Gastroesophageal sphincter (tissue), 4 donors: ENCODE data around the gene ABCC6. TPM values are rescaled to one million over a fixed set of nuclear protein-coding genes. Genes with fewer than 3 reads are reported as not detected.

Experiments
- ATAC-seq: fragments of 150-250 bp; one replicate; pipeline ENCODE4 v1.9.1; 2016; ENCODE audit warnings: mild to moderate bottlenecking, moderate library complexity
- H3K27ac ChIP-seq, 4 donors: fragments of 200-600 bp; sonication (generic) in 3 of 4; 1 replicate in 3 of 4; 2 replicates in 1 of 4; pipeline ENCODE4 v1.5.1; 2016 to 2019
- H3K27me3 ChIP-seq: fragments of 200-600 bp; sonication (generic); one replicate; pipeline ENCODE4 v1.5.1; 2019
- H3K36me3 ChIP-seq, 2 donors: fragments of 200-600 bp; sonication (generic); one replicate each; pipeline ENCODE4 v1.5.1; 2019; ENCODE audit warnings: control low read depth in 1 of 2
- H3K4me1 ChIP-seq, 3 donors: fragments of 200-600 bp; sonication (generic); 1 replicate in 2 of 3; 2 replicates in 1 of 3; pipeline ENCODE4 v1.5.1; 2016 to 2019; ENCODE audit warnings: control low read depth in 2 of 3
- H3K4me3 ChIP-seq, 2 donors: fragments of 200-600 bp; sonication (generic); one replicate each; pipeline ENCODE4 v1.5.1; 2019; ENCODE audit warnings: mild to moderate bottlenecking in 1 of 2, moderate library complexity in 1 of 2
- H3K9me3 ChIP-seq, 3 donors: fragments of 200-600 bp; sonication (generic); one replicate each; pipeline ENCODE4 v1.5.1; 2017 to 2019; ENCODE audit warnings: control low read depth in 2 of 3
- EP300 ChIP-seq: sonication (generic); formaldehyde crosslinking; IDR thresholded peaks from one replicate; pipeline ENCODE4 v1.6.1; 2017; ENCODE audit warnings: antibody characterized with exemption, mild to moderate bottlenecking
- POLR2A ChIP-seq, 2 donors: fragments of 450-650 bp; IDR thresholded peaks; one replicate each; pipeline ENCODE4 v1.6.1; 2017; ENCODE audit warnings: antibody characterized with exemption in 2 of 2, mild to moderate bottlenecking in 2 of 2, moderate library complexity in 1 of 2
- POLR2AphosphoS5 ChIP-seq: sonication (generic); formaldehyde crosslinking; IDR thresholded peaks from one replicate; pipeline ENCODE4 v1.6.1; 2017; ENCODE audit warnings: antibody characterized with exemption
- WGBS, 2 donors: methylation state at CpG; one replicate each; pipeline ENCODE4 v1.1.5; 2018; ENCODE audit warnings: low coverage in 1 of 2; 5-methylcytosine and 5-hydroxymethylcytosine counted together
- total RNA-seq, 4 donors: library from RNA; depleted of rRNA; stranded (reverse); fragments of >200 nt; gene quantifications; one replicate each; pipeline ENCODE4 v1.1.0, GENCODE V29; 2016
- TF ChIP-seq, protein P1 (sequence below), 4 experiments: fragments of 200-600 bp in 2 of 4; fragments of 450-650 bp in 2 of 4; sonication (generic) in 1 of 4; IDR thresholded peaks; one replicate each; pipeline ENCODE4 v1.5.1; 2017 to 2019; ENCODE audit warnings: antibody characterized with exemption in 4 of 4, mild to moderate bottlenecking in 2 of 4, moderate library complexity in 2 of 4

The ABCC6 gene
- total RNA-seq, 4 donors from 2014 or later: 0.93 to 1.0 (median 0.94) TPM

DNA sequence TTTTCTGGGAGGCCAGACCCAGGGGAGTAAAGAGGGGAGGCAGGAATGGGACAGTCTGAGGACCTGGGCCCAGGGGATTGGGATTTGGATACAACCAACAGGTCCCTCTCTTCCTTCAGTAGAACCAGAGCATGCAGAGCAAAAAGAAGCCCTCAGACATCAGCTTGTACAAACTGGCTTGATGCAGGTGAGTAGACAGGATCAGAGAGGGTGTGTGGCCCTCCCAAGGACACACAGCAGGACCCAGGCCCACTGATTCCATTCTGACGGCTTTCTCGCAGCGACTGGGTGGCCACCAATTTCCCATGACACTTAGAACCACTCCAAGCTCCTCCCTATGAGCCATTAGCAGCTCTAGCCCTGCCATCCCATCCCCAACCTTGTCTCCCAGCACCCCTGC is 63.6 kb downstream of the ABCC6 start:
- H3K36me3 ChIP-seq: no peaks in the 10 kb centered on the region
- no peak overlapping the region for H3K27ac ChIP-seq
- 95 to 100% methylated on average over 3 of the region's 3 CpGs for WGBS, 2 donors
- H3K4me1 ChIP-seq: no peaks in the 10 kb centered on the region
- H3K9me3 ChIP-seq: peaks cover 0 to 16% (median 0%) of the 10 kb centered on the region in 3 donors
- ATAC-seq: no peak
- TF ChIP-seq POLR2A (IDR thresholded peaks at IDR 0.05) (no peak), POLR2AphosphoS5 (no peak), EP300 (no peak)
- TF ChIP-seq, protein P1, sequence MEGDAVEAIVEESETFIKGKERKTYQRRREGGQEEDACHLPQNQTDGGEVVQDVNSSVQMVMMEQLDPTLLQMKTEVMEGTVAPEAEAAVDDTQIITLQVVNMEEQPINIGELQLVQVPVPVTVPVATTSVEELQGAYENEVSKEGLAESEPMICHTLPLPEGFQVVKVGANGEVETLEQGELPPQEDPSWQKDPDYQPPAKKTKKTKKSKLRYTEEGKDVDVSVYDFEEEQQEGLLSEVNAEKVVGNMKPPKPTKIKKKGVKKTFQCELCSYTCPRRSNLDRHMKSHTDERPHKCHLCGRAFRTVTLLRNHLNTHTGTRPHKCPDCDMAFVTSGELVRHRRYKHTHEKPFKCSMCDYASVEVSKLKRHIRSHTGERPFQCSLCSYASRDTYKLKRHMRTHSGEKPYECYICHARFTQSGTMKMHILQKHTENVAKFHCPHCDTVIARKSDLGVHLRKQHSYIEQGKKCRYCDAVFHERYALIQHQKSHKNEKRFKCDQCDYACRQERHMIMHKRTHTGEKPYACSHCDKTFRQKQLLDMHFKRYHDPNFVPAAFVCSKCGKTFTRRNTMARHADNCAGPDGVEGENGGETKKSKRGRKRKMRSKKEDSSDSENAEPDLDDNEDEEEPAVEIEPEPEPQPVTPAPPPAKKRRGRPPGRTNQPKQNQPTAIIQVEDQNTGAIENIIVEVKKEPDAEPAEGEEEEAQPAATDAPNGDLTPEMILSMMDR (IDR thresholded peaks at IDR 0.05): no peak
- H3K4me3 ChIP-seq: no peak overlapping the region
- H3K27me3 ChIP-seq: no peaks in the 10 kb centered on the region

DNA sequence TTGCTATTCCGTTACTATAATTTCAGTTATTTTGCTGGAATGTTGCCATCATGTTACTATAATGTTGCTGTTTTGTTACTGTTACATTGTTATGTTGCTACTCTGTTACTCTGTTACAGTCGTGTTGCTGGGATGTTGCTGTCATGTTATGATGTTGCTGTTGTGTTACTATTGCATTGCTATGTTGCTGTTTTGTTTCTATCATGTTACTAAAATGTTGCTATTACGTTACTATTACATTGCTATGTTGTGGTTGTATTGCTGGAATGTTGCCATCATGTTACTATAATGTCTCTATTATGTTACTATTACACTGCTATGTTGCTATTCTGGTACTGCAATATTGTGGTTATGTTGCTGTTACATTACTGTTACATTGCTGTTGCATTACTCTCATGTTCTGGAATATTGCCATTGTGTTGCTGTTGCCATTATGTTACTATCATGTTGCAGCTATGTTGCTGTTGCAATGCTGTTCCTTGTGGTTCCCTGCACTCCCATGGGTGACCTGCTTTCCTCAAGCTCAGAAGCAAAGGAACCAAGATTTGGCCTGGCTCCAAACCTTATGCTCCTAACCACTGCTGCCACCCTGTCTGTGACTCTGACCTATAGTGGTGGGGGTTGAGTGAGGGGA is 64.4 kb downstream of the ABCC6 start:
- no peaks in the 10 kb centered on the region for H3K4me1 ChIP-seq
- no peaks in the 10 kb centered on the region for H3K36me3 ChIP-seq
- 63 to 83% methylated on average over 2 to 3 of the region's 3 CpGs for WGBS, 2 donors
- peaks cover 0 to 16% (median 0%) of the 10 kb centered on the region in 3 donors for H3K9me3 ChIP-seq
- H3K27me3 ChIP-seq: no peaks in the 10 kb centered on the region
- no peak overlapping the region for H3K27ac ChIP-seq
- H3K4me3 ChIP-seq: no peak overlapping the region
- no peak for TF ChIP-seq POLR2A (IDR thresholded peaks at IDR 0.05)
- TF ChIP-seq EP300: no peak
- TF ChIP-seq POLR2AphosphoS5: no peak
- TF ChIP-seq, protein P1 (IDR thresholded peaks at IDR 0.05): no peak
- no peak for ATAC-seq

DNA sequence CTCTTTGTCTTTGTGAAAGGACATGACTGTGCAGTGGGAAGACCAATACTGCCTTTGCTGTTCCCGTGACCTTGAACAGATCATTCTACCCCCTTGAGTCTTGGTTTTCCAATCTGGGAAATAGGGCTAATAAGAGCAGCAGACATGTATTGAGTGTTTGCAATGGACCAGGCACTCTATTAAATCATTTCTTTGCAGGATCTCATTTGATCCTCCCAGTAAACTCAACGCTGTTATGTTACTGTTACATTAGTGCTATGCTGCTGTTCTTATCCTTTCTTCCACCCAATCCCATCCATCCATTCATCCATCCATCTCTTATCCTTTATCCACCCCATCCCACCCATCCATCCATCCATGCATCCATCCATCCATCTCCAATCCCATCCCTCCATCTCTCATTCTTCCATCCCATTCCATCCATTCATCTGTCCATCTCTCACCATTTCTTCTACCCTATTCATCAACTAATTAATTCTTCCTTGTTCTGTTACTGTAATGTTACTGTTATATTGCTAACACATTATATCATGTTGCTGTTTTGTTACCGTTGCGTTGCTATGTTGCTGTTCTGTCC is 65.1 kb downstream of the ABCC6 start:
- 84 to 90% methylated on average over 2 to 4 of the region's 4 CpGs for WGBS, 2 donors
- H3K9me3 ChIP-seq: peaks cover 0 to 16% (median 0%) of the 10 kb centered on the region in 3 donors
- ATAC-seq: no peak

DNA sequence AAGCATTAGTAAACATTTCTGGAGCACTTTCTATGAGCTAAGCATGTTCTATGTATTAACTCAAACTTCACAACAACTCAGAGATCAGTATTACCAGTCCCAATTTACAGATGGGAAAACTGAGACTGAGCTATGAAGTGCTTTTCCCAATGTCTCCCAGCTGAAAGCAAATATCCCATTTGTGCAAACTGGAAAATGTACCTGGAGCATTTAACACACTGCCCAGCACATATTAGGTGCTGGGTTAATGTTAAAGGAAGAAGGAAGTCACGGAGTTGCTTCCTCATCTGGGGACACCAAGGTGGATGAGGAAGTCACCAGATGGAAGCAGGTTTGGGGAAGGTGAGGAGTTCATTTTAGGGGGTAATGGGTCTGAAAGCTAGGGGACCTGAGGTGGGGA is 66.1 kb downstream of the ABCC6 start:
- no peak for ATAC-seq
- Histone ChIP-seq H3K27ac (no peak overlapping the region), H3K4me3 (no peak overlapping the region), H3K9me3 (peaks cover 0 to 16% (median 0%) of the 10 kb centered on the region in 3 donors), H3K27me3 (no peaks in the 10 kb centered on the region), H3K4me1 (peaks cover 0 to 1% (median 0%) of the 10 kb centered on the region in 3 donors), H3K36me3 (no peaks in the 10 kb centered on the region)
- WGBS, 2 donors: 80% methylated on average over 1 of the region's 1 CpG; no CpG with 5 or more reads in 1 of the 2 donors
- no peak for TF ChIP-seq POLR2AphosphoS5
- TF ChIP-seq, protein P1 (IDR thresholded peaks at IDR 0.05): no peak
- no peak for TF ChIP-seq POLR2A (IDR thresholded peaks at IDR 0.05)
- TF ChIP-seq EP300: no peak

More for the DNA sequence above, 65.1 kb downstream of the ABCC6 start:
- Histone ChIP-seq H3K27me3 (no peaks in the 10 kb centered on the region), H3K4me3 (no peak overlapping the region), H3K4me1 (no peaks in the 10 kb centered on the region), H3K27ac (no peak overlapping the region), H3K36me3 (no peaks in the 10 kb centered on the region)
- no peak for TF ChIP-seq POLR2AphosphoS5
- no peak for TF ChIP-seq EP300
- TF ChIP-seq, protein P1 (IDR thresholded peaks at IDR 0.05): no peak
- no peak for TF ChIP-seq POLR2A (IDR thresholded peaks at IDR 0.05)

DNA sequence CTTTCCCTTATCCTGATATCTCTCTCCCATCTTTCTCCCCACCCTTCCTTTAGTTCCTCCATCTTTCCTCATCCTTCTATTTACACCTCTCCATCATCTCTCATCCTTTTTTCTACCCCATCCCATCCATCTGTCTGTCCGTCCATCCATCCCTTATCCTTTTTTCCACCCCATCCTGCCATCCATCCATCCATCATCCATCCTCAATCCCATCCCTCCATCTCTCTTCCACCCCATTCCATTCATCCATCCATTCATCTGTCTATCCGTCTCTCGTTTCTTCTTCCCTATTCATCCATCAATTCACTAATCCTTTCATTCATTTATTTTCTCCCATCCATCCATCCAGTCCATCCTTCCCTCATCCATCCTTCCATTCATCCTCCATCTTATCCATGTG is 68.1 kb downstream of the ABCC6 start:
- Histone ChIP-seq H3K27ac (no peak overlapping the region), H3K27me3 (no peaks in the 10 kb centered on the region), H3K36me3 (no peaks in the 10 kb centered on the region), H3K4me1 (peaks cover 6 to 20% (median 6%) of the 10 kb centered on the region in 3 donors), H3K9me3 (peaks cover 0 to 16% (median 0%) of the 10 kb centered on the region in 3 donors), H3K4me3 (no peak overlapping the region)
- TF ChIP-seq POLR2A (IDR thresholded peaks at IDR 0.05) (no peak), POLR2AphosphoS5 (no peak), EP300 (no peak)
- TF ChIP-seq, protein P1 (IDR thresholded peaks at IDR 0.05): no peak
- 89 to 91% methylated on average over 3 of the region's 3 CpGs for WGBS, 2 donors
- ATAC-seq: no peak
